Chondrocyte (in vitro differentiated cells): ENCODE measurements around the gene OSBPL8. TPM values are rescaled to one million over a fixed set of nuclear protein-coding genes. Genes with fewer than 3 reads are reported as not detected.

Experiments
- DNase-seq: peaks from one replicate; pipeline ENCODE4 v3.0.0; 2021; ENCODE audit warnings: mixed read lengths, low spot score
- H3K27ac Mint-ChIP-seq: one replicate; pipeline ENCODE4 v1.8.0; 2021; ENCODE audit warnings: mild to moderate bottlenecking, moderate library complexity, mixed read lengths; ENCODE audit not compliant: unreplicated experiment
- H3K27me3 Mint-ChIP-seq: 2 replicates; pipeline ENCODE4 v1.8.0; 2021; ENCODE audit warnings: low read depth, mixed read lengths
- H3K36me3 Mint-ChIP-seq: 2 replicates; pipeline ENCODE4 v1.8.0; 2021; ENCODE audit warnings: low read depth, mixed read lengths
- H3K4me1 Mint-ChIP-seq: 2 replicates; pipeline ENCODE4 v1.8.0; 2021; ENCODE audit warnings: low read depth, mild to moderate bottlenecking, mixed read lengths
- H3K4me3 Mint-ChIP-seq: one replicate; pipeline ENCODE4 v1.8.0; 2021; ENCODE audit warnings: mild to moderate bottlenecking, moderate library complexity, mixed read lengths; ENCODE audit not compliant: unreplicated experiment
- H3K9me3 Mint-ChIP-seq: 2 replicates; pipeline ENCODE4 v1.8.0; 2021; ENCODE audit warnings: low read depth, mixed read lengths
- CTCF ChIP-seq: fragments of 200-600 bp; sonication (generic); IDR thresholded peaks from 2 replicates; pipeline ENCODE4 v1.5.0; 2021; ENCODE audit warnings: antibody characterized with exemption, mild to moderate bottlenecking, moderate library complexity
- total RNA-seq: library from RNA; stranded (reverse); gene quantifications from 3 replicates; pipeline ENCODE4 v1.2.1, GENCODE V29; 2021

Gene OSBPL8
- total RNA-seq, 1 donor from 2014 or later = 105 TPM

GRCh38 chr12:76529226-76529918, 30.2 kb downstream of the OSBPL8 start:
- no peak overlapping the region for H3K27ac Mint-ChIP-seq
- H3K9me3 Mint-ChIP-seq = peaks cover 3% of the 10 kb centered on the region
- DNase-seq = no peak
- no peaks in the 10 kb centered on the region for H3K27me3 Mint-ChIP-seq
- peaks cover 15% of the 10 kb centered on the region for H3K4me1 Mint-ChIP-seq
- TF ChIP-seq CTCF = no peak
- no peak overlapping the region for H3K4me3 Mint-ChIP-seq
- H3K36me3 Mint-ChIP-seq = peaks cover 2% of the 10 kb centered on the region

- H3K27me3 Mint-ChIP-seq = no peaks in the 10 kb centered on the region
- H3K4me1 Mint-ChIP-seq = peaks cover 15% of the 10 kb centered on the region
- no peak for TF ChIP-seq CTCF
- H3K9me3 Mint-ChIP-seq = peaks cover 9% of the 10 kb centered on the region
- no peak overlapping the region for H3K27ac Mint-ChIP-seq
- peaks cover 3% of the 10 kb centered on the region for H3K36me3 Mint-ChIP-seq
- no peak overlapping the region for H3K4me3 Mint-ChIP-seq
- DNase-seq = no peak
These were observed 36.2 kb downstream of the OSBPL8 start for GRCh38 chr12:76523408-76523807.

- Mint-ChIP-seq H3K36me3 (peaks cover 3% of the 10 kb centered on the region), H3K4me3 (no peak overlapping the region), H3K9me3 (peaks cover 6% of the 10 kb centered on the region), H3K4me1 (peaks cover 15% of the 10 kb centered on the region), H3K27ac (no peak overlapping the region), H3K27me3 (no peaks in the 10 kb centered on the region)
- no peak for TF ChIP-seq CTCF
- DNase-seq = no peak
These were observed 39.2 kb downstream of the OSBPL8 start for GRCh38 chr12:76520348-76520747.

GRCh38 chr12:76519538-76519937, 40.0 kb downstream of the OSBPL8 start:
- peaks cover 6% of the 10 kb centered on the region for H3K9me3 Mint-ChIP-seq
- H3K27me3 Mint-ChIP-seq = no peaks in the 10 kb centered on the region
- peak overlapping the region; percentile 60 for H3K27ac Mint-ChIP-seq
- no peak for DNase-seq
- H3K4me3 Mint-ChIP-seq = no peak overlapping the region
- no peak for TF ChIP-seq CTCF
- peaks cover 15% of the 10 kb centered on the region for H3K4me1 Mint-ChIP-seq
- peaks cover 3% of the 10 kb centered on the region for H3K36me3 Mint-ChIP-seq

DNA sequence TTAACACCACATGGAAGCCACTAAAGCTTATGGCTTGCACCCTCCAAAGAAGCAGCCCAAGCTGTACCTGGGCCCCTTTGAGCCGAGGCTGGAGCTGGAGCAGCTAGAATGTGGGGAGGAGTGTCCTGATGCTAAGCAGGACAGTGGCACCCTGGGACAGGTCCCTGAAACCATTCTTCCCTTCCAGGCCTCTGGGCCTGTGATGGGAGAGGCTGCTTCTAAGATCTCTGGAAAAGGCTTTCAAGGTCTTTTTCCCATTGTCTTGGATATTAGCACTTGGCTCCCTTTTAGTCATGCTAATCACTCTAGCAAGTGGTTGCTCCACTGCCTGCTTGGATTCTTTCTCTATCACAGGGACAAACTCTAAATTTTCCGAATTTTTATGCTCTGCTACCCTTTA, 40.9 kb downstream of the OSBPL8 start:
- Mint-ChIP-seq H3K27me3 (no peaks in the 10 kb centered on the region), H3K27ac (no peak overlapping the region), H3K4me3 (no peak overlapping the region), H3K9me3 (peaks cover 6% of the 10 kb centered on the region), H3K4me1 (peaks cover 15% of the 10 kb centered on the region), H3K36me3 (peaks cover 3% of the 10 kb centered on the region)
- TF ChIP-seq CTCF = no peak
- no peak for DNase-seq
